ENCODE data around the gene FBXW4. TPM values are rescaled to one million over a fixed set of nuclear protein-coding genes. Genes with fewer than 3 reads are reported as not detected.

FBXW4 gene
- total RNA-seq, 1 donor from 2014 or later: 21.9 TPM

GRCh38 chr10:101675115-101675514 is 19.9 kb downstream of the FBXW4 start:
- DNase-seq (ENCODE audit: low read depth) (no peak), FAIRE-seq (no peak)
- H3K9me3 Mint-ChIP-seq (ENCODE audit: unreplicated experiment): peaks cover 14% of the 10 kb centered on the region
- Histone ChIP-seq H3K4me3 (ENCODE audit: insufficient read depth, low read depth, low read length) (no peak overlapping the region), H2AFZ (ENCODE audit: low read depth, low read length) (no peak overlapping the region), H4K20me1 (ENCODE audit: insufficient read depth, low read length) (peaks cover 2% of the 10 kb centered on the region), H3K79me2 (ENCODE audit: insufficient read depth, low read length) (no peaks in the 10 kb centered on the region), H3K9ac (ENCODE audit: low read length) (no peak overlapping the region), H3K36me3 (ENCODE audit: insufficient read depth, low read length) (peaks cover 17% of the 10 kb centered on the region), H3K27ac (ENCODE audit: low read depth, low read length) (no peak overlapping the region), H3K27me3 (ENCODE audit: insufficient read depth, low read length) (no peaks in the 10 kb centered on the region), H3K9me3 (ENCODE audit: insufficient read depth, low read depth, low read length) (no peaks in the 10 kb centered on the region), H3K4me2 (ENCODE audit: low read length) (no peak overlapping the region), H3K4me1 (ENCODE audit: insufficient read depth, low read length) (no peaks in the 10 kb centered on the region)
- H3K4me1 Mint-ChIP-seq (ENCODE audit: low read depth, unreplicated experiment): peaks cover 6% of the 10 kb centered on the region
- no peak overlapping the region for H3K4me3 Mint-ChIP-seq (ENCODE audit: unreplicated experiment)
- no peak for TF ChIP-seq CTCF (IDR thresholded peaks at IDR 0.05; ENCODE audit: insufficient read depth, low read depth, low read length)
- no peak for TF ChIP-seq EZH2 (IDR thresholded peaks at IDR 0.05; ENCODE audit: insufficient read depth, low read length)
- peaks cover 26% of the 10 kb centered on the region for H3K36me3 Mint-ChIP-seq (ENCODE audit: low read depth, unreplicated experiment)
- H3K27ac Mint-ChIP-seq (ENCODE audit: unreplicated experiment): no peak overlapping the region
- H3K27me3 Mint-ChIP-seq (ENCODE audit: low read depth, unreplicated experiment): no peaks in the 10 kb centered on the region

- Histone ChIP-seq H3K9ac (ENCODE audit: low read length) (no peak overlapping the region), H3K27me3 (ENCODE audit: insufficient read depth, low read length) (no peaks in the 10 kb centered on the region), H3K4me1 (ENCODE audit: insufficient read depth, low read length) (no peaks in the 10 kb centered on the region), H3K4me2 (ENCODE audit: low read length) (no peak overlapping the region), H3K27ac (ENCODE audit: low read depth, low read length) (no peak overlapping the region), H4K20me1 (ENCODE audit: insufficient read depth, low read length) (peaks cover 12% of the 10 kb centered on the region), H2AFZ (ENCODE audit: low read depth, low read length) (no peak overlapping the region), H3K36me3 (ENCODE audit: insufficient read depth, low read length) (peaks cover 20% of the 10 kb centered on the region), H3K9me3 (ENCODE audit: insufficient read depth, low read depth, low read length) (no peaks in the 10 kb centered on the region), H3K4me3 (ENCODE audit: insufficient read depth, low read depth, low read length) (no peak overlapping the region), H3K79me2 (ENCODE audit: insufficient read depth, low read length) (no peaks in the 10 kb centered on the region)
- Mint-ChIP-seq H3K4me1 (ENCODE audit: low read depth, unreplicated experiment) (peaks cover 6% of the 10 kb centered on the region), H3K27me3 (ENCODE audit: low read depth, unreplicated experiment) (no peaks in the 10 kb centered on the region), H3K36me3 (ENCODE audit: low read depth, unreplicated experiment) (peaks cover 34% of the 10 kb centered on the region), H3K27ac (ENCODE audit: unreplicated experiment) (no peak overlapping the region), H3K9me3 (ENCODE audit: unreplicated experiment) (peaks cover 14% of the 10 kb centered on the region), H3K4me3 (ENCODE audit: unreplicated experiment) (no peak overlapping the region)
- no peak for DNase-seq (ENCODE audit: low read depth)
- FAIRE-seq: no peak
- TF ChIP-seq EZH2 (IDR thresholded peaks at IDR 0.05; ENCODE audit: insufficient read depth, low read length): no peak
These were observed 22.4 kb downstream of the FBXW4 start for GRCh38 chr10:101672536-101672935.

- FAIRE-seq: no peak
These were observed 23.5 kb downstream of the FBXW4 start for GRCh38 chr10:101671453-101671852.

More at GRCh38 chr10:101671453-101671852, 23.5 kb downstream of the FBXW4 start:
- H3K9me3 Mint-ChIP-seq (ENCODE audit: unreplicated experiment): peaks cover 5% of the 10 kb centered on the region
- H3K4me3 Mint-ChIP-seq (ENCODE audit: unreplicated experiment): no peak overlapping the region
- no peaks in the 10 kb centered on the region for H3K27me3 ChIP-seq (ENCODE audit: insufficient read depth, low read length)
- no peaks in the 10 kb centered on the region for H3K79me2 ChIP-seq (ENCODE audit: insufficient read depth, low read length)
- H3K4me3 ChIP-seq (ENCODE audit: insufficient read depth, low read depth, low read length): no peak overlapping the region
- H3K27ac ChIP-seq (ENCODE audit: low read depth, low read length): no peak overlapping the region
- H2AFZ ChIP-seq (ENCODE audit: low read depth, low read length): no peak overlapping the region
- TF ChIP-seq CTCF (IDR thresholded peaks at IDR 0.05; ENCODE audit: insufficient read depth, low read depth, low read length): no peak
- TF ChIP-seq EZH2 (IDR thresholded peaks at IDR 0.05; ENCODE audit: insufficient read depth, low read length): no peak
- no peak overlapping the region for H3K4me2 ChIP-seq (ENCODE audit: low read length)
- H3K27me3 Mint-ChIP-seq (ENCODE audit: low read depth, unreplicated experiment): no peaks in the 10 kb centered on the region
- DNase-seq (ENCODE audit: low read depth): no peak
- H3K27ac Mint-ChIP-seq (ENCODE audit: unreplicated experiment): no peak overlapping the region
- peaks cover 20% of the 10 kb centered on the region for H3K36me3 ChIP-seq (ENCODE audit: insufficient read depth, low read length)
- H3K4me1 ChIP-seq (ENCODE audit: insufficient read depth, low read length): no peaks in the 10 kb centered on the region
- no peaks in the 10 kb centered on the region for H3K9me3 ChIP-seq (ENCODE audit: insufficient read depth, low read depth, low read length)
- peaks cover 12% of the 10 kb centered on the region for H4K20me1 ChIP-seq (ENCODE audit: insufficient read depth, low read length)
- H3K9ac ChIP-seq (ENCODE audit: low read length): no peak overlapping the region
- peaks cover 6% of the 10 kb centered on the region for H3K4me1 Mint-ChIP-seq (ENCODE audit: low read depth, unreplicated experiment)
- H3K36me3 Mint-ChIP-seq (ENCODE audit: low read depth, unreplicated experiment): peaks cover 30% of the 10 kb centered on the region

Measured in astrocyte (in vitro differentiated cells and primary cell).